HL-60/S4 treated with retinoic acid at 250 ng/mL for 4 days and 3 days (cell line): ENCODE measurements around the gene LRRC47.

Experiments used
- in situ Hi-C: fragments of 300-500 bp; cut with MboI; formaldehyde crosslinking; loops from 2 replicates; pipeline ENCODE4 v1.7.0; 2022; ENCODE audit warnings: low sequenced_read_pairs

Gene LRRC47

GRCh38 chr1:3773572-3774275 lies 22.6 kb downstream of the LRRC47 start:
- in situ Hi-C loops = no loop called here

GRCh38 chr1:3772715-3773571 lies 23.4 kb downstream of the LRRC47 start, which contains the start of gene SMIM1:
SMIM1 (plus strand) TSS chr1:3772749; CDS start chr1:3775374, 2,625 bp downstream.
- in situ Hi-C loops = no loop called here

- in situ Hi-C loops = no loop called here
Measured at GRCh38 chr1:3772027-3772714, 24.1 kb downstream of the LRRC47 start.

GRCh38 chr1:3771108-3772026 lies 24.9 kb downstream of the LRRC47 start:
- in situ Hi-C loops = no loop called here

GRCh38 chr1:3770047-3770765 lies 26.1 kb downstream of the LRRC47 start:
- in situ Hi-C loops = no loop called here

GRCh38 chr1:3768811-3769390 lies 27.4 kb downstream of the LRRC47 start:
- in situ Hi-C loops = no loop called here

GRCh38 chr1:3767328-3767925 lies 28.9 kb downstream of the LRRC47 start:
- in situ Hi-C loops = no loop called here

GRCh38 chr1:3763351-3764125 lies 32.8 kb downstream of the LRRC47 start:
- in situ Hi-C loops = no loop called here

GRCh38 chr1:3762873-3763228 lies 33.4 kb downstream of the LRRC47 start:
- in situ Hi-C loops = no loop called here

GRCh38 chr1:3762151-3762872 lies 34.0 kb downstream of the LRRC47 start:
- in situ Hi-C loops = no loop called here

- in situ Hi-C loops = no loop called here
Measured at GRCh38 chr1:3761296-3762010, 34.8 kb downstream of the LRRC47 start.

- in situ Hi-C loops = no loop called here
Measured at GRCh38 chr1:3759796-3760195, 36.5 kb downstream of the LRRC47 start.

- in situ Hi-C loops = no loop called here
Measured at GRCh38 chr1:3759164-3759563, 37.1 kb downstream of the LRRC47 start.

GRCh38 chr1:3756394-3756793 lies 39.9 kb downstream of the LRRC47 start:
- in situ Hi-C loops = no loop called here

GRCh38 chr1:3753656-3754454 lies 42.4 kb downstream of the LRRC47 start:
- in situ Hi-C loops = no loop called here

GRCh38 chr1:3752400-3752945 lies 43.8 kb downstream of the LRRC47 start, which contains the start of gene CCDC27:
CCDC27 (plus strand) TSS chr1:3752450; CDS start chr1:3752482, 32 bp downstream.
- in situ Hi-C loops = no loop called here
